22Rv1 (cell line): ENCODE data around the gene NCS1.

Experiments used
- H3K27ac ChIP-seq: fragments of 450-650 bp; 2 replicates; pipeline ENCODE4 v1.5.1; 2017
- ZFX ChIP-seq: fragments of 450-650 bp; IDR thresholded peaks from 2 replicates; pipeline ENCODE4 v1.6.1; 2017; ENCODE audit warnings: antibody characterized with exemption, borderline replicate concordance
- TF ChIP-seq, protein P1 (sequence below): fragments of 450-650 bp; IDR thresholded peaks from 2 replicates; pipeline ENCODE4 v1.5.1; 2017; ENCODE audit warnings: mild to moderate bottlenecking

The NCS1 gene

GRCh38 chr9:130156672-130157071 is 15.5 kb upstream of the NCS1 start:
- no peak overlapping the region for H3K27ac ChIP-seq
- TF ChIP-seq, protein P1, sequence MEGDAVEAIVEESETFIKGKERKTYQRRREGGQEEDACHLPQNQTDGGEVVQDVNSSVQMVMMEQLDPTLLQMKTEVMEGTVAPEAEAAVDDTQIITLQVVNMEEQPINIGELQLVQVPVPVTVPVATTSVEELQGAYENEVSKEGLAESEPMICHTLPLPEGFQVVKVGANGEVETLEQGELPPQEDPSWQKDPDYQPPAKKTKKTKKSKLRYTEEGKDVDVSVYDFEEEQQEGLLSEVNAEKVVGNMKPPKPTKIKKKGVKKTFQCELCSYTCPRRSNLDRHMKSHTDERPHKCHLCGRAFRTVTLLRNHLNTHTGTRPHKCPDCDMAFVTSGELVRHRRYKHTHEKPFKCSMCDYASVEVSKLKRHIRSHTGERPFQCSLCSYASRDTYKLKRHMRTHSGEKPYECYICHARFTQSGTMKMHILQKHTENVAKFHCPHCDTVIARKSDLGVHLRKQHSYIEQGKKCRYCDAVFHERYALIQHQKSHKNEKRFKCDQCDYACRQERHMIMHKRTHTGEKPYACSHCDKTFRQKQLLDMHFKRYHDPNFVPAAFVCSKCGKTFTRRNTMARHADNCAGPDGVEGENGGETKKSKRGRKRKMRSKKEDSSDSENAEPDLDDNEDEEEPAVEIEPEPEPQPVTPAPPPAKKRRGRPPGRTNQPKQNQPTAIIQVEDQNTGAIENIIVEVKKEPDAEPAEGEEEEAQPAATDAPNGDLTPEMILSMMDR, result no peak
- TF ChIP-seq ZFX, result no peak

DNA sequence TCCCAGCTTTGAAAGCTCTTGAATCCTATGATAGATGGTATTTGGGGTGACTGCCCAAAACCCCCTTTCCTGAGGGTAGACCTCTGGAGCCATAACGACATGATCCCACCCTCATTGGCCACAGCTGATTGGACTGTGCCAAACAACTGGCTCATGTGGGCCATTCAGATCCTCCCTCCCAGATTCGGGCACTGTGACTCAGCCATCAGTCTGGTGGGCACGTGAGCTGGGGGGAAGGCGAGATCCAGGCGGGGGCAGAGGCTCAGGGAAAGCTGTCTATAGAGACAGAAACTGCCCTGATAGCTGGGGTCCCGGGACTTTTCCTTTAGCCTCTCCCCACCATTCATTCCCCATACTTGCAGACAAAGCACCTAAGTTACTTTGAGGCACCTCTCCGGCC is 15.1 kb upstream of the NCS1 start:
- TF ChIP-seq, protein P1, result no peak
- no peak for TF ChIP-seq ZFX
- H3K27ac ChIP-seq, result no peak overlapping the region

GRCh38 chr9:130158001-130158400 is 14.2 kb upstream of the NCS1 start:
- no peak overlapping the region for H3K27ac ChIP-seq

DNA sequence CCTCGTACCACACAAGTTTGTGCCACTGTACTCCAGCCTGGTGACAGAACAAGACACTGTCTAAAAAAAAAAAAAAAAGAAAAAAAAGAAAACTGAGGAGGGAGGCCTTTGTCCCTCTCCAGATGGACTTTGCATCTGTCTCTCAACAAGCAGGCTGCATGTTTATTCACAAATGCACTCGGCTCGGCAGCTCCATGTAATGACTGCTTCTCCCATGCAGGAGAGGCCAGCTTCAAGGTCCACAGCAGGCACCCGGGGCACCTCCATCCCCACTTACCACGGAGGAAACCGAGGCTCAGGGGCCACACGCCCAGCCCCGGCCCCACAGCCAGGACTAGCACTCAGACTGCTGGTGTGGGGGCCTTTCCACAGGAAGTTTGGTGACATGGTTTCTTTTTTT is 13.1 kb upstream of the NCS1 start:
- TF ChIP-seq ZFX, result no peak
- TF ChIP-seq, protein P1, result no peak
- no peak overlapping the region for H3K27ac ChIP-seq

More at GRCh38 chr9:130158001-130158400, 14.2 kb upstream of the NCS1 start:
- TF ChIP-seq ZFX, result no peak
- TF ChIP-seq, protein P1, result no peak

DNA sequence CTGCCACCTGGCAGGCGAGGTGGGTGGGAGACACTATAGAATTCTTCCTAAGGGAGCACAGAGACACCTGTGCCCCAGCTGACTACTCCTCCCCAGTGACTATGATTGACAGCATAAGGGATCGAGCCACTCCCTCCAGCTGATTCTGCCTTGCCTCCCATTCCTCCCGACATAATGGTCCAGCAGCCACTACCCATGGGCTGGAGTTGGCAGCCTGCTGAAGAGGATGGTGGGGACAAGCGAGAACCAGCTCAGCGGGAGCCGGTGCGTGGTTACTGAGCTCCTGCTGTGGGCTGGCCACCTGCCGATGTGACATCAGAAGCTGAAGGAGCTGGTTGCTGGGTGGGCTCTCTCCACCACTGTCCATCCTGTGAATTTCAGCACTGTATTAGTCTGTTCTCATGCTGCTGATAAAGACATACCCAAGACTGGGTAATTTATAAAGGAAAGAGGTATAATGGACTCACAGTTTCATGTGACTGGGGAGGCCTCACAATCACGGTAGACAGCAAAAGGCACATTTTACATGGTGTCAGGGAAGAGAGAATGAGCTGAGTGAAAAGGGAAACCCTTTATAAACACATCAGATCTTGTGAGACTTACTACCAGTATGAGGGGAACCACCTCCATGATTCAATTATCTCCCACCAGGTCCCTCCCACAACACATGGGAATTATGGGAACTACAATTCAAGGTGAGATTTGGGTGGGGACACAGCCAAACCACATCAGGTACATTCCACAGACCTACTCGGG is 12.1 kb upstream of the NCS1 start:
- TF ChIP-seq, protein P1, result no peak
- TF ChIP-seq ZFX, result no peak
- H3K27ac ChIP-seq, result no peak overlapping the region

GRCh38 chr9:130160862-130161470 is 11.2 kb upstream of the NCS1 start:
- TF ChIP-seq, protein P1, result no peak
- no peak for TF ChIP-seq ZFX
- no peak overlapping the region for H3K27ac ChIP-seq

- no peak for TF ChIP-seq ZFX
- TF ChIP-seq, protein P1, result no peak
Measured at GRCh38 chr9:130165579-130165978, 6.6 kb upstream of the NCS1 start.

More at GRCh38 chr9:130165579-130165978, 6.6 kb upstream of the NCS1 start:
- H3K27ac ChIP-seq, result no peak overlapping the region
